Heart left ventricle (tissue), 16 donors: ENCODE data around the gene GDF10. TPM values are rescaled to one million over a fixed set of nuclear protein-coding genes. Genes with fewer than 3 reads are reported as not detected.

ENCODE experiments used
- ATAC-seq, 4 donors: fragments of 200-7000 bp; cut with Tn5 transposase; one replicate each; pipeline ENCODE4 v1.9.1; 2020 to 2022; ENCODE audit warnings: moderate library complexity in 4 of 4, mild to moderate bottlenecking in 3 of 4, moderate number of reproducible peaks in 1 of 4
- DNase-seq, 5 donors: peaks; one replicate each; pipeline ENCODE4 v3.0.0-alpha.2; 2020
- H3K27ac ChIP-seq, 12 donors: fragments of 200-600 bp; sonication (generic) in 4 of 12; one replicate each; pipeline versions ENCODE4 v1.5.0 to v1.8.0; 2016 to 2022; ENCODE audit warnings: mild to moderate bottlenecking in 2 of 12
- H3K27me3 ChIP-seq, 9 donors: fragments of 200-600 bp; sonication (generic) in 2 of 9; one replicate each; pipeline versions ENCODE4 v1.5.1 to v1.8.0; 2016 to 2022; ENCODE audit warnings: mild to moderate bottlenecking in 3 of 9
- H3K36me3 ChIP-seq, 9 donors: fragments of 200-600 bp; sonication (generic) in 2 of 9; one replicate each; pipeline versions ENCODE4 v1.5.0 to v1.8.0; 2018 to 2022; ENCODE audit warnings: mild to moderate bottlenecking in 2 of 9
- H3K4me1 ChIP-seq, 12 donors: fragments of 200-600 bp; sonication (generic) in 4 of 12; one replicate each; pipeline versions ENCODE4 v1.5.0 to v1.8.0; 2016 to 2022; ENCODE audit warnings: mild to moderate bottlenecking in 3 of 12
- H3K4me3 ChIP-seq, 12 donors: fragments of 200-600 bp; sonication (generic) in 4 of 12; one replicate each; pipeline versions ENCODE4 v1.5.0 to v1.8.0; 2017 to 2022; ENCODE audit warnings: mild to moderate bottlenecking in 9 of 12, moderate library complexity in 4 of 12
- H3K9me3 ChIP-seq, 12 donors: fragments of 200-600 bp; sonication (generic) in 4 of 12; one replicate each; pipeline versions ENCODE4 v1.5.0 to v1.8.0; 2016 to 2022; ENCODE audit warnings: mild to moderate bottlenecking in 1 of 12
- CTCF ChIP-seq, 12 donors: fragments of 200-600 bp; sonication (generic) in 4 of 12; IDR thresholded peaks; one replicate each; pipeline versions ENCODE4 v1.5.0 to v1.8.0; 2018 to 2022; ENCODE audit warnings: antibody characterized with exemption in 12 of 12, mild to moderate bottlenecking in 5 of 12
- POLR2A ChIP-seq, 2 donors: fragments of 450-650 bp; IDR thresholded peaks; one replicate each; pipeline ENCODE4 v1.6.1; 2017; ENCODE audit warnings: antibody characterized with exemption in 2 of 2, mild to moderate bottlenecking in 2 of 2, moderate library complexity in 2 of 2
- WGBS, 4 donors: extraction: QIAGEN DNeasy Blood & Tissue Kit in 2 of 4; methylation state at CpG; one replicate each; pipeline versions ENCODE4 v1.1.5 to v1.1.7; 2013 to 2018; 5-methylcytosine and 5-hydroxymethylcytosine counted together
- intact Hi-C, 10 donors: fragments of 100-400 bp; cut with DNase I; formaldehyde crosslinking; loops; one replicate each; pipeline versions ENCODE4 v1.11.1 to v1.14.2; 2022
- polyA plus RNA-seq, 2 donors: library from polyadenylated mRNA; stranded (reverse); fragments of 200-250 nt; gene quantifications; one replicate each; pipeline ENCODE4 v1.2.3, GENCODE V29; 2013
- total RNA-seq, 9 donors: library from RNA; depleted of rRNA in 2 of 9; stranded (reverse); fragments of >200 nt in 2 of 9; fragmentation: NEBNext Ultra II Directional in 3 of 9; extraction: Animal tissue kit (Norgen Biotek cat#: 25700) in 3 of 9; gene quantifications; one replicate each; pipeline versions ENCODE4 v1.1.0 to v1.2.4, GENCODE V29; 2016 to 2023
- donor health status: ischemic (EF 13 %, LVEDD 7.1; RV severe dilation, severe dysfunction).
- donor health status: healthy with polysubstance abuse.
- donor health status: DM: no; HTN: yes; CAD: no.
- donor health status: DM: no; HTN: no; CAD: no.
- donor health status: ischemic (EF 25% LVEDD 6.9; RV normal size, moderate dysfunction).
- donor health status: ischemic (EF 25% LVEDD 5.7; RV mildly dilated, moderate dysfunction).
- donor health status: healthy.
- donor health status: DM: yes; HTN: yes; CAD: no.
- donor health status: ischemic (EF 35%, LVEDD 5.7; RV mildly dilated, moderate dysfunction).
- donor health status: nonischemic (EF 11% LVEDD 7.7; RV severe dilation, severe dysfunction).
- donor health status: DM: yes; HTN: yes; CAD: no.
- donor health status: PGD.
- donor health status: ischemic (EF 29% LVEDD 5.4; RV normal size, mild dysfunction).
- donor health status: nonischemic (EF 23%, LVEDD 6.1; RV moderate dilation, normal function).

GDF10 gene
- total and polyA plus RNA-seq, 11 donors = 0.19 to 1.6 (median 0.30) TPM; not detected in 3

- Histone ChIP-seq H3K4me3 (no peak overlapping the region), H3K27me3 (no peaks in the 10 kb centered on the region), H3K27ac (no peak overlapping the region), H3K9me3 (no peaks in the 10 kb centered on the region), H3K4me1 (peaks cover 0 to 11% (median 3%) of the 10 kb centered on the region in 12 donors), H3K36me3 (no peaks in the 10 kb centered on the region)
- DNase-seq (no peak), ATAC-seq (no peak)
- 84 to 90% (median 88%) methylated on average over 9 of the region's 9 CpGs for WGBS, 4 donors
- no peak for TF ChIP-seq POLR2A (IDR thresholded peaks at IDR 0.05)
- TF ChIP-seq CTCF (IDR thresholded peaks at IDR 0.05) = no peak
- intact Hi-C loops = no loop called here
Observed at GRCh38 chr10:47283101-47283630, 16.8 kb upstream of the GDF10 start.

- intact Hi-C loops = no loop called here
- ATAC-seq = no peak
- DNase-seq = no peak
- no peak for TF ChIP-seq POLR2A (IDR thresholded peaks at IDR 0.05)
- TF ChIP-seq CTCF (IDR thresholded peaks at IDR 0.05) = no peak
- no peaks in the 10 kb centered on the region for H3K36me3 ChIP-seq
- H3K4me3 ChIP-seq = no peak overlapping the region
- no peaks in the 10 kb centered on the region for H3K27me3 ChIP-seq
- no peak overlapping the region for H3K27ac ChIP-seq
- H3K9me3 ChIP-seq = no peaks in the 10 kb centered on the region
- H3K4me1 ChIP-seq = peaks cover 0 to 10% (median 3%) of the 10 kb centered on the region in 12 donors
Observed at GRCh38 chr10:47283848-47284247, 16.1 kb upstream of the GDF10 start.

- no peak overlapping the region for H3K27ac ChIP-seq
- ATAC-seq = no peak
- TF ChIP-seq CTCF (IDR thresholded peaks at IDR 0.05) (no peak), POLR2A (IDR thresholded peaks at IDR 0.05) (no peak)
- peaks cover 0 to 10% (median 3%) of the 10 kb centered on the region in 12 donors for H3K4me1 ChIP-seq
- DNase-seq = no peak
- WGBS, 4 donors = 73 to 76% (median 73%) methylated on average over 8 of the region's 8 CpGs
- no peaks in the 10 kb centered on the region for H3K27me3 ChIP-seq
- H3K9me3 ChIP-seq = no peaks in the 10 kb centered on the region
- H3K4me3 ChIP-seq = no peak overlapping the region
- no peaks in the 10 kb centered on the region for H3K36me3 ChIP-seq
- intact Hi-C loops = loop anchor here in 1 of 10 donors (5.0 kb wide), 1 partner anchor 52 kb away; no protein-coding TSS in a partner anchor
Observed at GRCh38 chr10:47285381-47286115, 14.4 kb upstream of the GDF10 start.

GRCh38 chr10:47286116-47286505 lies 13.9 kb upstream of the GDF10 start:
- TF ChIP-seq POLR2A (IDR thresholded peaks at IDR 0.05) (no peak), CTCF (IDR thresholded peaks at IDR 0.05) (no peak)
- no peaks in the 10 kb centered on the region for H3K27me3 ChIP-seq
- WGBS, 4 donors = 89 to 92% (median 90%) methylated on average over 4 of the region's 4 CpGs
- no peaks in the 10 kb centered on the region for H3K9me3 ChIP-seq
- H3K27ac ChIP-seq = no peak overlapping the region
- no peak overlapping the region for H3K4me3 ChIP-seq
- ATAC-seq (no peak), DNase-seq (no peak)
- intact Hi-C loops = loop anchor here in 1 of 10 donors (5.0 kb wide), 1 partner anchor 51 kb away; no protein-coding TSS in a partner anchor
- no peaks in the 10 kb centered on the region for H3K36me3 ChIP-seq
- peaks cover 0 to 10% (median 3%) of the 10 kb centered on the region in 12 donors for H3K4me1 ChIP-seq
